Neural progenitor cell (in vitro differentiated cells): ENCODE measurements around the gene B3GALT4.
A peak's percentile ranks its signal among the peaks of the same experiment; 100 is the strongest.

Experiments used
- CTCF ChIP-seq: fragments of 200-600 bp; sonication (generic); IDR thresholded peaks from 2 replicates; pipeline ENCODE4 v1.5.1; 2017; ENCODE audit warnings: antibody characterized with exemption, mild to moderate bottlenecking
- EZH2 ChIP-seq: fragments of 200-600 bp; sonication (generic); IDR thresholded peaks from 2 replicates; pipeline ENCODE4 v1.6.1; 2017; ENCODE audit warnings: antibody characterized with exemption, mild to moderate bottlenecking, moderate library complexity

GRCh38 chr6:33279971-33280511 is 3.1 kb downstream of the B3GALT4 start:
- TF ChIP-seq CTCF = peak; percentile 52
- no peak for TF ChIP-seq EZH2
